ENCODE data around the gene DNAJB12.

DNAJB12 gene

GRCh38 chr10:72389014-72389413, 34.3 kb upstream of the DNAJB12 start:
- no peak overlapping the region for H3K4me3 ChIP-seq (ENCODE audit: low read depth, low read length)
- CTCF ChIA-PET = no interaction called here
- no peak for TF ChIP-seq ZNF18 (tag by site-specific recombination; IDR thresholded peaks at IDR 0.05)
- no peaks in the 10 kb centered on the region for H3K36me3 ChIP-seq (ENCODE audit: control insufficient read depth in 2 of 2, insufficient read depth in 1 of 2, low read length in 2 of 2)
- H3K27ac ChIP-seq (ENCODE audit: extremely low read depth, low read depth, low read length) = no peak overlapping the region
- no peaks in the 10 kb centered on the region for H3K9me3 ChIP-seq (ENCODE audit: control insufficient read depth, insufficient read depth, low read depth, low read length)
- H3K4me1 ChIP-seq (ENCODE audit: control insufficient read depth, insufficient read depth, low read length) = no peaks in the 10 kb centered on the region
- POLR2A ChIA-PET = no interaction called here

DNA sequence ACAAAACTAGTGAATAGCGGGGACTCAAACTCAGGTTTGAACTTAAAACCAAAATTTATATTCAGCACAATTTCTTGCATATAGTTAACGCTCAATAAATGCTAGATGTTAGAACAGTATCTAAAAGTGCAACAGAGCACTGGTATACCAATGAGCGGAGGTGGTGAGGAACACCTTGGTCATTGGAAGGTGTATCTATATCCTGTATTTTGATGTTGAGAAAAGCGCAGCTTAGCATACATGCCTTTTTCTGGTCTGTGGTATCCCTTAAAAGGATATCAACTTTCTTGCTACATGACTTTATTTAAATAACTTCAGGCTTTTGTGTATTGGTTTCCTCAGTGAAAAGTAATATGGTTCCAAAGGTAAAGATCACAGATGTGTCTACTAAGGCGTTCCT, 33.3 kb upstream of the DNAJB12 start:
- ChIA-PET CTCF (no interaction called here), POLR2A (no interaction called here)
- no peak overlapping the region for H3K27ac ChIP-seq (ENCODE audit: extremely low read depth, low read depth, low read length)
- no peaks in the 10 kb centered on the region for H3K9me3 ChIP-seq (ENCODE audit: control insufficient read depth, insufficient read depth, low read depth, low read length)
- TF ChIP-seq, protein P1, sequence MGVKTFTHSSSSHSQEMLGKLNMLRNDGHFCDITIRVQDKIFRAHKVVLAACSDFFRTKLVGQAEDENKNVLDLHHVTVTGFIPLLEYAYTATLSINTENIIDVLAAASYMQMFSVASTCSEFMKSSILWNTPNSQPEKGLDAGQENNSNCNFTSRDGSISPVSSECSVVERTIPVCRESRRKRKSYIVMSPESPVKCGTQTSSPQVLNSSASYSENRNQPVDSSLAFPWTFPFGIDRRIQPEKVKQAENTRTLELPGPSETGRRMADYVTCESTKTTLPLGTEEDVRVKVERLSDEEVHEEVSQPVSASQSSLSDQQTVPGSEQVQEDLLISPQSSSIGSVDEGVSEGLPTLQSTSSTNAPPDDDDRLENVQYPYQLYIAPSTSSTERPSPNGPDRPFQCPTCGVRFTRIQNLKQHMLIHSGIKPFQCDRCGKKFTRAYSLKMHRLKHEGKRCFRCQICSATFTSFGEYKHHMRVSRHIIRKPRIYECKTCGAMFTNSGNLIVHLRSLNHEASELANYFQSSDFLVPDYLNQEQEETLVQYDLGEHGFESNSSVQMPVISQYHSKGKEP (tag by site-specific recombination; IDR thresholded peaks at IDR 0.05) = no peak
- TF ChIP-seq OVOL3 (tag by site-specific recombination; IDR thresholded peaks at IDR 0.05) (no peak), ZBTB17 (tag by site-specific recombination; IDR thresholded peaks at IDR 0.05) (no peak), PATZ1 (tag by site-specific recombination; IDR thresholded peaks at IDR 0.05) (no peak), ZBTB7A (tag by site-specific recombination; IDR thresholded peaks at IDR 0.05; ENCODE audit: low read depth) (no peak), SCRT1 (tag by site-specific recombination; IDR thresholded peaks at IDR 0.05; ENCODE audit: borderline replicate concordance) (no peak), ZFP41 (tag by site-specific recombination; IDR thresholded peaks at IDR 0.05; ENCODE audit: borderline replicate concordance) (no peak), ZNF433 (tag by site-specific recombination; IDR thresholded peaks at IDR 0.05; ENCODE audit: low read depth) (no peak), ZNF404 (tag by site-specific recombination; IDR thresholded peaks at IDR 0.05) (no peak), ZNF148 (tag by site-specific recombination; IDR thresholded peaks at IDR 0.05; ENCODE audit: borderline replicate concordance) (no peak), ZBTB8A (tag by site-specific recombination; IDR thresholded peaks at IDR 0.05) (no peak), ZNF112 (tag by site-specific recombination; IDR thresholded peaks at IDR 0.05) (no peak), SETDB1 (IDR thresholded peaks at IDR 0.05; ENCODE audit: insufficient read length, low read length) (no peak), REPIN1 (tag by site-specific recombination; IDR thresholded peaks at IDR 0.05; ENCODE audit: low read depth) (no peak), ZNF624 (tag by site-specific recombination; IDR thresholded peaks at IDR 0.05) (no peak), YY2 (tag by site-specific recombination; IDR thresholded peaks at IDR 0.05) (no peak)
- TF ChIP-seq, protein P2, sequence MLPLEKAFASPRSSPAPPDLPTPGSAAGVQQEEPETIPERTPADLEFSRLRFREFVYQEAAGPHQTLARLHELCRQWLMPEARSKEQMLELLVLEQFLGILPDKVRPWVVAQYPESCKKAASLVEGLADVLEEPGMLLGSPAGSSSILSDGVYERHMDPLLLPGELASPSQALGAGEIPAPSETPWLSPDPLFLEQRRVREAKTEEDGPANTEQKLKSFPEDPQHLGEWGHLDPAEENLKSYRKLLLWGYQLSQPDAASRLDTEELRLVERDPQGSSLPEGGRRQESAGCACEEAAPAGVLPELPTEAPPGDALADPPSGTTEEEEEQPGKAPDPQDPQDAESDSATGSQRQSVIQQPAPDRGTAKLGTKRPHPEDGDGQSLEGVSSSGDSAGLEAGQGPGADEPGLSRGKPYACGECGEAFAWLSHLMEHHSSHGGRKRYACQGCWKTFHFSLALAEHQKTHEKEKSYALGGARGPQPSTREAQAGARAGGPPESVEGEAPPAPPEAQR (tag by site-specific recombination; IDR thresholded peaks at IDR 0.05) = no peak
- TF ChIP-seq, protein P3, sequence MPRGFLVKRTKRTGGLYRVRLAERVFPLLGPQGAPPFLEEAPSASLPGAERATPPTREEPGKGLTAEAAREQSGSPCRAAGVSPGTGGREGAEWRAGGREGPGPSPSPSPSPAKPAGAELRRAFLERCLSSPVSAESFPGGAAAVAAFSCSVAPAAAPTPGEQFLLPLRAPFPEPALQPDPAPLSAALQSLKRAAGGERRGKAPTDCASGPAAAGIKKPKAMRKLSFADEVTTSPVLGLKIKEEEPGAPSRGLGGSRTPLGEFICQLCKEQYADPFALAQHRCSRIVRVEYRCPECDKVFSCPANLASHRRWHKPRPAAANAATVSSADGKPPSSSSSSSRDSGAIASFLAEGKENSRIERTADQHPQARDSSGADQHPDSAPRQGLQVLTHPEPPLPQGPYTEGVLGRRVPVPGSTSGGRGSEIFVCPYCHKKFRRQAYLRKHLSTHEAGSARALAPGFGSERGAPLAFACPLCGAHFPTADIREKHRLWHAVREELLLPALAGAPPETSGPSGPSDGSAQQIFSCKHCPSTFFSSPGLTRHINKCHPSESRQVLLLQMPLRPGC (tag by site-specific recombination; IDR thresholded peaks at IDR 0.05) = no peak
- TF ChIP-seq, protein P4, sequence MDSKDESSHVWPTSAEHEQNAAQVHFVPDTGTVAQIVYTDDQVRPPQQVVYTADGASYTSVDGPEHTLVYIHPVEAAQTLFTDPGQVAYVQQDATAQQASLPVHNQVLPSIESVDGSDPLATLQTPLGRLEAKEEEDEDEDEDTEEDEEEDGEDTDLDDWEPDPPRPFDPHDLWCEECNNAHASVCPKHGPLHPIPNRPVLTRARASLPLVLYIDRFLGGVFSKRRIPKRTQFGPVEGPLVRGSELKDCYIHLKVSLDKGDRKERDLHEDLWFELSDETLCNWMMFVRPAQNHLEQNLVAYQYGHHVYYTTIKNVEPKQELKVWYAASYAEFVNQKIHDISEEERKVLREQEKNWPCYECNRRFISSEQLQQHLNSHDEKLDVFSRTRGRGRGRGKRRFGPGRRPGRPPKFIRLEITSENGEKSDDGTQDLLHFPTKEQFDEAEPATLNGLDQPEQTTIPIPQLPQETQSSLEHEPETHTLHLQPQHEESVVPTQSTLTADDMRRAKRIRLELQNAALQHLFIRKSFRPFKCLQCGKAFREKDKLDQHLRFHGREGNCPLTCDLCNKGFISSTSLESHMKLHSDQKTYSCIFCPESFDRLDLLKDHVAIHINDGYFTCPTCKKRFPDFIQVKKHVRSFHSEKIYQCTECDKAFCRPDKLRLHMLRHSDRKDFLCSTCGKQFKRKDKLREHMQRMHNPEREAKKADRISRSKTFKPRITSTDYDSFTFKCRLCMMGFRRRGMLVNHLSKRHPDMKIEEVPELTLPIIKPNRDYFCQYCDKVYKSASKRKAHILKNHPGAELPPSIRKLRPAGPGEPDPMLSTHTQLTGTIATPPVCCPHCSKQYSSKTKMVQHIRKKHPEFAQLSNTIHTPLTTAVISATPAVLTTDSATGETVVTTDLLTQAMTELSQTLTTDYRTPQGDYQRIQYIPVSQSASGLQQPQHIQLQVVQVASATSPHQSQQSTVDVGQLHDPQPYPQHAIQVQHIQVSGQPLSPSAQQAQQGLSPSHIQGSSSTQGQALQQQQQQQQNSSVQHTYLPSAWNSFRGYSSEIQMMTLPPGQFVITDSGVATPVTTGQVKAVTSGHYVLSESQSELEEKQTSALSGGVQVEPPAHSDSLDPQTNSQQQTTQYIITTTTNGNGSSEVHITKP (tag by site-specific recombination; IDR thresholded peaks at IDR 0.05) = no peak
- no peak overlapping the region for H3K4me3 ChIP-seq (ENCODE audit: low read depth, low read length)
- H3K4me1 ChIP-seq (ENCODE audit: control insufficient read depth, insufficient read depth, low read length) = no peaks in the 10 kb centered on the region
- no peaks in the 10 kb centered on the region for H3K36me3 ChIP-seq (ENCODE audit: control insufficient read depth in 2 of 2, insufficient read depth in 1 of 2, low read length in 2 of 2)
